Heart left ventricle (tissue), 13 donors: Measurements from ENCODE around the gene SORT1.

Experiments
- CTCF ChIP-seq, 12 donors: fragments of 200-600 bp; sonication (generic) in 4 of 12; IDR thresholded peaks; one replicate each; pipeline versions ENCODE4 v1.5.0 to v1.8.0; 2018 to 2022; ENCODE audit warnings: antibody characterized with exemption in 12 of 12, mild to moderate bottlenecking in 5 of 12
- POLR2A ChIP-seq, 2 donors: fragments of 450-650 bp; IDR thresholded peaks; one replicate each; pipeline ENCODE4 v1.6.1; 2017; ENCODE audit warnings: antibody characterized with exemption in 2 of 2, mild to moderate bottlenecking in 2 of 2, moderate library complexity in 2 of 2
- donor health status: ischemic (EF 13 %, LVEDD 7.1; RV severe dilation, severe dysfunction).
- donor health status: DM: no; HTN: yes; CAD: no.
- donor health status: DM: no; HTN: no; CAD: no.
- donor health status: ischemic (EF 25% LVEDD 6.9; RV normal size, moderate dysfunction).
- donor health status: ischemic (EF 25% LVEDD 5.7; RV mildly dilated, moderate dysfunction).
- donor health status: ischemic (EF 35%, LVEDD 5.7; RV mildly dilated, moderate dysfunction).
- donor health status: nonischemic (EF 11% LVEDD 7.7; RV severe dilation, severe dysfunction).
- donor health status: DM: yes; HTN: yes; CAD: no.
- donor health status: PGD.
- donor health status: ischemic (EF 29% LVEDD 5.4; RV normal size, mild dysfunction).
- donor health status: nonischemic (EF 23%, LVEDD 6.1; RV moderate dilation, normal function).

DNA sequence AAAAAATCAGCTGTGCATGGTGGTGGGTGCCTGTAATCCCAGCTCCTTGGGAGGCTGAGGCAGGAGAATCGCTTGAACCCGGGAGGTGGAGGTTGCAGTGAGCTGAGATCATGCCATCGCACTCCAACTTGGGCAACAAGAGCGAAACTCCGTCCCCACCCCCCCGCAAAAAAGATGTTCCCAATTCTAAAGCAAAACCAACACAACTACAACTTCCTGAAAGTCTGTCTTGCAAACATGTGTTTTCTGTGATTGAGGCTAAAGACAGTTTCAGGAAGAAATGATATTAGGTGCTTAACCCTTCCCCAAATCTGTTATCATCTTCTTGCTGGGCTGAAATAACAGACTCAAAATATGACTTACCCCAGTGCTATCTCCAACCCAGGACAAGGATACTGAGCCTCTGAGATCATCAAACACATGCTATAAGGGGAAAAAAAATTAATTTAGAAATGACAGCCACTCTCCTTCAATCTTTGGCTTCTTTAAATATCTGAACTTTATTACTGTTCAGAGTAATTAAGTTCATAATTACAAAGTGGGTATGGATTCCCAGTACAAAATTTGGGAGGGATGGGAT, 28.5 kb downstream of the SORT1 start:
- TF ChIP-seq CTCF (IDR thresholded peaks at IDR 0.05) (no peak), POLR2A (IDR thresholded peaks at IDR 0.05) (no peak)
